Neural cell (in vitro differentiated cells): ENCODE results near the gene MRPL28.

Experiments
- EP300 ChIP-seq: fragments of 450-650 bp; conservative IDR thresholded peaks from 2 replicates; pipeline ENCODE4 v1.6.1; 2014; ENCODE audit warnings: antibody characterized with exemption, mild to moderate bottlenecking, moderate library complexity; ENCODE audit not compliant: poor library complexity, severe bottlenecking
- EZH2 ChIP-seq: fragments of 200-600, 300-800 bp; shearing (Covaris generic), sonication (generic); IDR thresholded peaks from 2 replicates; pipeline ENCODE4 v1.6.1; 2014; ENCODE audit warnings: antibody characterized with exemption, low read length, borderline replicate concordance, mild to moderate bottlenecking; ENCODE audit not compliant: insufficient read depth, poor library complexity, severe bottlenecking
- MXI1 ChIP-seq: fragments of 450-650 bp; conservative IDR thresholded peaks from 2 replicates; pipeline ENCODE4 v1.6.1; 2014; ENCODE audit warnings: antibody characterized with exemption, mild to moderate bottlenecking; ENCODE audit not compliant: poor library complexity, severe bottlenecking
- POLR2AphosphoS5 ChIP-seq: IDR thresholded peaks from 2 replicates; pipeline ENCODE4 v1.6.1; 2012
- RAD21 ChIP-seq: fragments of 450-650 bp; conservative IDR thresholded peaks from 2 replicates; pipeline ENCODE4 v1.6.1; 2014; ENCODE audit warnings: antibody characterized with exemption, mild to moderate bottlenecking, moderate library complexity
- SMC3 ChIP-seq: fragments of 450-650 bp; conservative IDR thresholded peaks from 2 replicates; pipeline ENCODE4 v1.6.1; 2014; ENCODE audit warnings: antibody characterized with exemption, mild to moderate bottlenecking, moderate library complexity; ENCODE audit not compliant: poor library complexity
- TAF1 ChIP-seq: IDR thresholded peaks from 2 replicates; pipeline ENCODE4 v1.6.1; 2012; ENCODE audit warnings: low read depth
- TF ChIP-seq, protein P1 (sequence below): fragments of 450-650 bp; IDR thresholded peaks from 2 replicates; pipeline ENCODE4 v1.5.1; 2014; ENCODE audit warnings: antibody characterized with exemption, mild to moderate bottlenecking, moderate library complexity; ENCODE audit not compliant: poor library complexity, severe bottlenecking

DNA sequence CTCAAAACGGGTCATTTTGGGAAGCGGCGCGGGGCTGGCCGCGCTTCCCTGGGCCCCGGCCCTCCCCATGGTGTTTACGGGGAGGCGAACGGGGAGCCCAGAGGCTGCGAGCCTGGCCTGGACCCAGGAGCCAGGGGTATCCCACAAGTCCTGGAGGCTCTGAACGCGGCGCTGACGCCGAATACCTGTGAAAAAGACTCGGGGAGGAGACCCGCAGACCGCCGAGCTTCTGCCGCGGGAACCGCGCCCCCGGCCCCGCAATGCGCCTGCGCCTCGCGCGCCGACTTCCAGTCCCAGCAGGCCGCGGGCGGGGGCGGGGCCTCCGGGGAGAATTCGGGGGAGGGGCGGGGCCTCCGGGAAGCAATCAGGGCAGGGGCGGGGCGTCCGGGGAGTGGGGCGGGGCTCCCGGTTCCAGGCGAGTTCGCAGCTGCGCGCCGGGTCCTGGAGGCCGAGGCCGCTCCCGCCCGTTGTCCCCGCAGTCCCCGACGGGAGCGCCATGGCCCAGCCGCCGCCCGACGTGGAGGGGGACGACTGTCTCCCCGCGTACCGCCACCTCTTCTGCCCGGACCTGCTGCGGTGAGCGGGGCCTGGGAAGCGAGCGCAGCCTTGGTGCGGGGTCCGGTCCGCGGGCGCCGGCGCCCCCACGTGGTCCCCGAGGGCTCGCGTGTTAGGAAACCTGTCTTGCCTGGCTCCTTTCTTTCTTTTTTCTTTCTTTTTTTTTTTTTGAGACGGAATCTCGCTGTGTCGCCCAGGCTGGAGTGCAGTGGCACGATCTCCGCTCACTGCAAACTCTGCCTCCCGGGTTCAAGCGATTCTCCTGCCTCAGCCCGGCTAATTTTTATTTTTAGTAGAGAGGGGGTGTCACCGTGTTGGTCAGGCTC is 31.4 kb upstream of the MRPL28 start, which contains the start of gene DECR2:
- peak; percentile 87 for TF ChIP-seq MXI1
- TF ChIP-seq, protein P1, sequence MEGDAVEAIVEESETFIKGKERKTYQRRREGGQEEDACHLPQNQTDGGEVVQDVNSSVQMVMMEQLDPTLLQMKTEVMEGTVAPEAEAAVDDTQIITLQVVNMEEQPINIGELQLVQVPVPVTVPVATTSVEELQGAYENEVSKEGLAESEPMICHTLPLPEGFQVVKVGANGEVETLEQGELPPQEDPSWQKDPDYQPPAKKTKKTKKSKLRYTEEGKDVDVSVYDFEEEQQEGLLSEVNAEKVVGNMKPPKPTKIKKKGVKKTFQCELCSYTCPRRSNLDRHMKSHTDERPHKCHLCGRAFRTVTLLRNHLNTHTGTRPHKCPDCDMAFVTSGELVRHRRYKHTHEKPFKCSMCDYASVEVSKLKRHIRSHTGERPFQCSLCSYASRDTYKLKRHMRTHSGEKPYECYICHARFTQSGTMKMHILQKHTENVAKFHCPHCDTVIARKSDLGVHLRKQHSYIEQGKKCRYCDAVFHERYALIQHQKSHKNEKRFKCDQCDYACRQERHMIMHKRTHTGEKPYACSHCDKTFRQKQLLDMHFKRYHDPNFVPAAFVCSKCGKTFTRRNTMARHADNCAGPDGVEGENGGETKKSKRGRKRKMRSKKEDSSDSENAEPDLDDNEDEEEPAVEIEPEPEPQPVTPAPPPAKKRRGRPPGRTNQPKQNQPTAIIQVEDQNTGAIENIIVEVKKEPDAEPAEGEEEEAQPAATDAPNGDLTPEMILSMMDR: peak; percentile 77
- TF ChIP-seq RAD21: peak; percentile 68
- TF ChIP-seq TAF1: no peak
- TF ChIP-seq EZH2: no peak
- TF ChIP-seq POLR2AphosphoS5: peak; percentile 76
- peak; percentile 75 for TF ChIP-seq SMC3
- no peak for TF ChIP-seq EP300
